ENCODE data around the gene KIAA1671.
"Not testable (repeated sequence)": the region's sequence is repeated elsewhere in the genome, so short reads cannot be mapped to it uniquely, and the experiment has no call there.

Gene KIAA1671

GRCh38 chr22:25200967-25201366 lies 248.5 kb downstream of the KIAA1671 start:
- DNase-seq (ENCODE audit: low read depth in 2 of 2) = no peak

GRCh38 chr22:25201557-25202273 lies 249.2 kb downstream of the KIAA1671 start:
- DNase-seq (ENCODE audit: low read depth in 2 of 2) = no peak

GRCh38 chr22:25202290-25202921 lies 249.9 kb downstream of the KIAA1671 start:
- peak; percentile 3 to 12 for DNase-seq (ENCODE audit: low read depth in 2 of 2)

- DNase-seq (ENCODE audit: low read depth in 2 of 2) = no peak
These were observed 250.6 kb downstream of the KIAA1671 start for GRCh38 chr22:25203082-25203481.

- DNase-seq (ENCODE audit: low read depth in 2 of 2) = not testable (repeated sequence)
These were observed 252.0 kb downstream of the KIAA1671 start for GRCh38 chr22:25204547-25204946.

GRCh38 chr22:25205847-25206246 lies 253.3 kb downstream of the KIAA1671 start:
- no peak for DNase-seq (ENCODE audit: low read depth in 2 of 2)

- DNase-seq (ENCODE audit: low read depth in 2 of 2) = no peak
These were observed 254.5 kb downstream of the KIAA1671 start for GRCh38 chr22:25206998-25207397.

- DNase-seq (ENCODE audit: low read depth in 2 of 2) = no peak
These were observed 255.1 kb downstream of the KIAA1671 start for GRCh38 chr22:25207553-25208157.

GRCh38 chr22:25208328-25208727 lies 255.8 kb downstream of the KIAA1671 start:
- DNase-seq (ENCODE audit: low read depth in 2 of 2) = no peak

GRCh38 chr22:25208743-25209505 lies 256.4 kb downstream of the KIAA1671 start:
- no peak for DNase-seq (ENCODE audit: low read depth in 2 of 2)

- DNase-seq (ENCODE audit: low read depth in 2 of 2) = no peak
These were observed 258.3 kb downstream of the KIAA1671 start for GRCh38 chr22:25210793-25211192.

- DNase-seq (ENCODE audit: low read depth in 2 of 2) = no peak
These were observed 259.8 kb downstream of the KIAA1671 start for GRCh38 chr22:25212337-25212736.

GRCh38 chr22:25213221-25213620 lies 260.7 kb downstream of the KIAA1671 start:
- no peak for DNase-seq (ENCODE audit: low read depth in 2 of 2)

- DNase-seq (ENCODE audit: low read depth in 2 of 2) = no peak
These were observed 263.7 kb downstream of the KIAA1671 start for GRCh38 chr22:25216230-25216629.

GRCh38 chr22:25219211-25219689 lies 266.7 kb downstream of the KIAA1671 start, which contains the start of gene CRYBB2:
CRYBB2 (plus strand) TSS chr22:25219639; CDS start chr22:25221430, 1,791 bp downstream.
- DNase-seq (ENCODE audit: low read depth in 2 of 2) = no peak

GRCh38 chr22:25219948-25220442 lies 267.5 kb downstream of the KIAA1671 start:
- DNase-seq (ENCODE audit: low read depth in 2 of 2) = no peak

- DNase-seq (ENCODE audit: low read depth in 2 of 2) = no peak
These were observed 269.3 kb downstream of the KIAA1671 start for GRCh38 chr22:25221790-25222189.

GRCh38 chr22:25223269-25223850 lies 270.8 kb downstream of the KIAA1671 start:
- no peak for DNase-seq (ENCODE audit: low read depth in 2 of 2)

- no peak for DNase-seq (ENCODE audit: low read depth in 2 of 2)
These were observed 276.3 kb downstream of the KIAA1671 start for GRCh38 chr22:25228822-25229221.

GRCh38 chr22:25230760-25231159 lies 278.2 kb downstream of the KIAA1671 start:
- DNase-seq (ENCODE audit: low read depth in 2 of 2) = not testable (repeated sequence)

- DNase-seq (ENCODE audit: low read depth in 2 of 2) = no peak
These were observed 279.8 kb downstream of the KIAA1671 start for GRCh38 chr22:25232301-25232700.
